NT2/D1 (cell line): ENCODE data around the gene METTL24.

Experiments
- SUZ12 ChIP-seq: IDR thresholded peaks from 2 replicates; pipeline ENCODE4 v1.6.1; 2011; ENCODE audit not compliant: insufficient read length, insufficient read depth; ENCODE audit errors: extremely low read depth
- YY1 ChIP-seq: IDR thresholded peaks from 2 replicates; pipeline ENCODE4 v1.6.1; 2011; ENCODE audit not compliant: insufficient read length, insufficient read depth
- ZNF274 ChIP-seq: IDR thresholded peaks from 2 replicates; pipeline ENCODE4 v1.6.1; 2011; ENCODE audit warnings: mild to moderate bottlenecking, low read depth, low read length

GRCh38 chr6:110392727-110393126 is 34.6 kb upstream of the METTL24 start:
- TF ChIP-seq YY1 (no peak), ZNF274 (no peak), SUZ12 (no peak)
